HG03060 (cell line): ENCODE results near the gene BTBD19.

Experiments
- ATAC-seq: cut with Tn5 transposase; IDR thresholded peaks from one replicate; pipeline ENCODE4 v1.9.1; 2021; ENCODE audit warnings: low read depth, moderate number of reproducible peaks; ENCODE audit not compliant: unreplicated experiment

The BTBD19 gene

DNA sequence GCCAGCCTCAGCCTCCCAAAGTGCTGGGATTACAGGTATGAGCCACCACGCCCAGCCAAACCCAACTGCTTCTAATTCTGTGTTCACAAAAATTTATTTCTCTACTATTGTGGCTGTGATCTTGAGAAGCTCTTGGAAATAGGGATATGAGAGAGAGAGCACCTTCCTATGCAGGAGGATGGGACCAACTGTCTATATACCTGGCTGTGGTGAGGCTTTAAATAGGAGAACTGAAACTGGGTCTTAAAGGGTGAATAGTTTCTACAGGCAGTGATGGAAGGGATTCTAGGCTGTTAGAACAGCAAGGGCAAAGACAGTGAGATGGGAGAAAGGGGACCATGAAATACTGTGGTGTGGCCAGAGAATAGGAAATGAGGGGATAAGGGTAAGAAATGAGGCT is 43.0 kb downstream of the BTBD19 start:
- ATAC-seq = no peak

DNA sequence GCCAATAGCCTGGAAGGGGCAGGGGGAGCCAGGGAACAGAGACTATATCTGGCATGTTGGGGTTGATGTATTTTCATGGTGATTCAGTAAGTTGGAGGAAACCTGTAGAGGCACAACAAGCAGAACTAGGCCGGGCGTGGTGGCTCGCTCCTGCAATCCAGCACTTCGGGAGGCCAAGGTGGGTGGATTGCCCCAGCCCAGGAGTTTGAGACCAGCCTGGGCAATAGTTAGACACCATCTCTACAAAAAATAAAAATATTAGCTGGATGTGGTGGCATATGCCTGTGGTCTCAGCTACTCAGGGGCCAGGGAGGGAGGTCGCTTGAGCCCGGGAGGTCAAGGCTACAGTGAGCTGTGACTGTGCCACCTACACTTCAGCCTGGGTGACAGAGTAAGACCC is 44.9 kb downstream of the BTBD19 start:
- ATAC-seq = no peak

- no peak for ATAC-seq
Measured at GRCh38 chr1:44854970-44855369, 46.6 kb downstream of the BTBD19 start.

GRCh38 chr1:44855742-44856141 is 47.4 kb downstream of the BTBD19 start:
- ATAC-seq = no peak

DNA sequence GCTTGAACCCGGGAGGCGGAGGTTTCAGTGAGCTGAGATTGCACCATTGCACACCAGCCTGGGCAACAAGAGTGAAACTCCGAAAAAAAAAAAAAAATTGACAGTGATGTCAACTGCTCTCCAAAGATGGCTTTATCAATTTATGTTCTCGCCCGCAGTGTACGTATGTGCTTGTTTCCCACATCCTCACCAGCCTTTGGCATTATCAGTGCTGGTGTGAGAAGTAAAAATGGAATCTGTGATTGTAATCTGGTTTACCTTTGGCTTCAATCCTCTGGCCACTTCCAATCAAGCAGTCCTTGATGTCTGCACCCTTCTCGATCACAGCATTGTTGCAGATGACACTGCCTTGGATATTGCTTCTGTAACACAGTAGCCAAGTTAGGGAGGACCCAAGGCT is 49.1 kb downstream of the BTBD19 start:
- ATAC-seq = no peak

- no peak for ATAC-seq
Measured at GRCh38 chr1:44860331-44860730, 52.0 kb downstream of the BTBD19 start.

DNA sequence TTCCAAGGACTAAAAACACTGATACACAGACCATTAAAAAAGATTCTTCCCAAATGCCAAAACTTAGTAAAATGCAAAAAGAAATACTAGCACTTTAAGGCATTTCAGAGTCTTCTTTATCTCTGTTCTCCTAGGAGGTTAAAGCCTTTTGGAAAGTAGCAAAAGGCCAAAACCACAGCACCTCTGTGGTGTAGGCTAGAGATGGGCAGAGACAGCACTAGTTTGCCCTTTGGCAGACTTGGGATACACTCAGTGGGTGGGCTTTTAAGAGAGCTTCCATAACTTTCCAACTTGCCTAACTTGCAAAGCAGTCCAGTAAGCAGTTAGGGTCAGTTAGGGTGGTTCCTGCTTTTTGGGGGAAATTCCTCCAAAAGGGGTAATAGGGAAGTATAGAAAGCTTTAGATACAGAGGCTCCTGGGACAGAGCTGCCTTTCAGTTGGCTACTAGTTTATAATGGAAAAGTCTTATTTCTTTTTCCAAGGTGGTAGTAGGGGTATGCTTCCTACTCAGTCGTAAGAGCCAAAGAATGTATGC is 52.6 kb downstream of the BTBD19 start:
- ATAC-seq = no peak

DNA sequence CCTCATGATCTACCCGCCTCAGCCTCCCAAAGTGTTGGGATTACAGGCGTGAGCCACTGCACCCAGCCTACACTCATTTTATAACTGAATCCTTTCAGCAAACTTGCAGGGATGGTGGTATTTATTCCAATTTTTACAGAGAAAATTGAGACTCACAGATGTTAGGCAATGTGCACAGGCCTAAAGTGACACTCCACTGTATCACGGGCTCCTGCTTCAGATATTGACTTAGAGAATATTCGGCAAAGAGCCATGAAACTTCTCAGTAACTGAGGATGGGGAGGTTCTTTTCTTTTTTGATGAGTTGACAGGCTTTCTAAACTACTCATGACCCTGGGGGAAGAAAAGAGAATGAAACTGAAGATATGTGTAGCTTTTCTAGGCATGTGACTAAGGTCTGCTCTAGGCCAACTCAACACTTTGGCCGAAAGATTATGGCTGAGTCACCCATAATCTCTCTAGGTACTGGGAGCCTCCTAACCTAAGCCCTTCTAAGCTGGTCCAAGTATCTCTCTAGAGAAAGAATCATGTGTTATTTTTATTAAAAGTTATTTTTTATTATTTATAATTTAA is 54.6 kb downstream of the BTBD19 start:
- no peak for ATAC-seq
